GM12892 (cell line): ENCODE results near the gene PCIF1.

Source experiments
- POLR2A ChIP-seq: IDR thresholded peaks from 2 replicates; pipeline ENCODE4 v1.6.1; 2011; ENCODE audit warnings: low read depth, low read length, control low read depth
- POLR2AphosphoS5 ChIP-seq: IDR thresholded peaks from 2 replicates; pipeline ENCODE4 v1.6.1; 2011; ENCODE audit warnings: low read depth, low read length, control low read depth
- TAF1 ChIP-seq: IDR thresholded peaks from 2 replicates; pipeline ENCODE4 v1.6.1; 2011; ENCODE audit warnings: low read depth, mild to moderate bottlenecking, control low read depth, low read length, borderline replicate concordance

- TF ChIP-seq POLR2A (no peak), TAF1 (no peak), POLR2AphosphoS5 (no peak)
These were observed 9.1 kb downstream of the PCIF1 start for GRCh38 chr20:45943613-45944012.
